Ascending aorta (tissue), 2 donors: ENCODE results near the gene UBE2K. TPM values are rescaled to one million over a fixed set of nuclear protein-coding genes. Genes with fewer than 3 reads are reported as not detected.

Experiments
- DNase-seq, 2 donors: peaks; one replicate each; pipeline ENCODE4 v3.0.0-alpha.2; 2019; ENCODE audit warnings: low spot score in 2 of 2
- H3K27ac ChIP-seq, 2 donors: fragments of 200-600 bp; sonication (generic); one replicate each; pipeline ENCODE4 v1.5.1; 2016 to 2017; ENCODE audit warnings: mild to moderate bottlenecking in 1 of 2
- H3K27me3 ChIP-seq: fragments of 200-600 bp; sonication (generic); one replicate; pipeline ENCODE4 v1.5.1; 2017
- H3K36me3 ChIP-seq, 2 donors: fragments of 200-600 bp; sonication (generic); one replicate each; pipeline ENCODE4 v1.5.1; 2016
- H3K4me1 ChIP-seq, 2 donors: fragments of 200-600 bp; sonication (generic); one replicate each; pipeline ENCODE4 v1.5.1; 2016 to 2017; ENCODE audit warnings: mild to moderate bottlenecking in 1 of 2
- H3K4me3 ChIP-seq, 2 donors: fragments of 200-600 bp; sonication (generic); one replicate each; pipeline ENCODE4 v1.5.1; 2016 to 2017; ENCODE audit warnings: mild to moderate bottlenecking in 1 of 2
- H3K9me3 ChIP-seq, 2 donors: fragments of 200-600 bp; sonication (generic); one replicate each; pipeline ENCODE4 v1.5.1; 2016
- intact Hi-C: fragments of 100-400 bp; cut with DNase I; formaldehyde crosslinking; loops from one replicate; pipeline ENCODE4 v1.15.1; 2023
- total RNA-seq: library from RNA; depleted of rRNA; stranded (reverse); fragments of >200 nt; gene quantifications from one replicate; pipeline ENCODE4 v1.1.0, GENCODE V29; 2016
- TF ChIP-seq, protein P1 (sequence below), 3 experiments: fragments of 200-600 bp in 2 of 3; fragments of 450-650 bp in 1 of 3; sonication (generic) in 2 of 3; IDR thresholded peaks; one replicate each; pipeline ENCODE4 v1.5.1; 2016 to 2019; ENCODE audit warnings: antibody characterized with exemption in 3 of 3, mild to moderate bottlenecking in 1 of 3, moderate library complexity in 1 of 3

UBE2K gene
- total RNA-seq, 1 donor from 2014 or later = 9.7 TPM

DNA sequence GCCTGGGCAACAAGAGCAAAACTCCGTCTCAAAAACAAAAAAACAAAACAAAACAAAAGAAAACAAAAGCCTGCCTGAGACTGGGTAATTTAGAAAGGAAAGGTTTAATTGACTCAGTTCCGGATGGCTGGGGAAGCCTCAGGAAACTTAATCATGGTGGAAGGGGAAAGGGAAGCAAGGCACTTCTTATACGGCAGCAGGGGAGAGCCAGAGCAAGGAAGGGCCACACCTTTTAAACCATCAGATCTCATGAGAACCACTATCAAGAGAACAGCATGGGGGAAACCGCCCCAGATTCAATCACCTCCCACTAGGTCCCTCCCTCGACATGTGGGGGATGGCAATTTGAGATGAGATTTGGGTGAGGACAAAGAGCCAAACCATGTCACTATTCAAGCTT lies 122.2 kb downstream of the UBE2K start:
- no peaks in the 10 kb centered on the region for H3K4me1 ChIP-seq
- H3K4me3 ChIP-seq = no peak overlapping the region
- DNase-seq = no peak
- intact Hi-C loops = loop anchor here (10.0 kb wide), 1 partner anchor 125 kb away; the partner anchor contains the start of gene UBE2K
- H3K27ac ChIP-seq = no peak overlapping the region
- no peaks in the 10 kb centered on the region for H3K27me3 ChIP-seq
- peaks cover 0 to 4% of the 10 kb centered on the region in 2 donors for H3K36me3 ChIP-seq
- TF ChIP-seq, protein P1, sequence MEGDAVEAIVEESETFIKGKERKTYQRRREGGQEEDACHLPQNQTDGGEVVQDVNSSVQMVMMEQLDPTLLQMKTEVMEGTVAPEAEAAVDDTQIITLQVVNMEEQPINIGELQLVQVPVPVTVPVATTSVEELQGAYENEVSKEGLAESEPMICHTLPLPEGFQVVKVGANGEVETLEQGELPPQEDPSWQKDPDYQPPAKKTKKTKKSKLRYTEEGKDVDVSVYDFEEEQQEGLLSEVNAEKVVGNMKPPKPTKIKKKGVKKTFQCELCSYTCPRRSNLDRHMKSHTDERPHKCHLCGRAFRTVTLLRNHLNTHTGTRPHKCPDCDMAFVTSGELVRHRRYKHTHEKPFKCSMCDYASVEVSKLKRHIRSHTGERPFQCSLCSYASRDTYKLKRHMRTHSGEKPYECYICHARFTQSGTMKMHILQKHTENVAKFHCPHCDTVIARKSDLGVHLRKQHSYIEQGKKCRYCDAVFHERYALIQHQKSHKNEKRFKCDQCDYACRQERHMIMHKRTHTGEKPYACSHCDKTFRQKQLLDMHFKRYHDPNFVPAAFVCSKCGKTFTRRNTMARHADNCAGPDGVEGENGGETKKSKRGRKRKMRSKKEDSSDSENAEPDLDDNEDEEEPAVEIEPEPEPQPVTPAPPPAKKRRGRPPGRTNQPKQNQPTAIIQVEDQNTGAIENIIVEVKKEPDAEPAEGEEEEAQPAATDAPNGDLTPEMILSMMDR (IDR thresholded peaks at IDR 0.05) = no peak
- H3K9me3 ChIP-seq = no peaks in the 10 kb centered on the region

DNA sequence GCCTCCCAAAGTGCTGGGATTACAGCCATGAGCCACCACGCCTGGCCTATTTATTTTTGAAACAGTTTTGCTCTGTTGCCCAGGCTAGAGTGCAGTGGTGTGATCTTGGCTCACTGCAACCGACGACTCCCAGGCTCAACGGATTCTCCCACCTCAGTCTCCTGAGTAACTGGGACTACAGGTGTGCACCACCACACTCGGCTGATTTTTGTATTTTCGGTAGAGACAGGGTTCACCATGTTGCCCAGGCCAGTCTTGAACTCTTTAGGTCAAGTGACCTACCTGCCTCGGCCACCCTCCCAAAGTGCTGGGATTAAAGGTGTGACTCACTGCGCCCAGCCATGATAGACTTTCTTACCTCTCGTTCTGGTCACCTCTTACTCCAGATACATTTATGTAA lies 124.0 kb downstream of the UBE2K start:
- H3K9me3 ChIP-seq = no peaks in the 10 kb centered on the region
- intact Hi-C loops = loop anchor here (10.0 kb wide), 1 partner anchor 127 kb away; the partner anchor contains the start of gene UBE2K
- no peaks in the 10 kb centered on the region for H3K4me1 ChIP-seq
- no peak overlapping the region for H3K4me3 ChIP-seq
- TF ChIP-seq, protein P1 (IDR thresholded peaks at IDR 0.05) = no peak
- peaks cover 2 to 4% of the 10 kb centered on the region in 2 donors for H3K36me3 ChIP-seq
- H3K27ac ChIP-seq = no peak overlapping the region
- H3K27me3 ChIP-seq = no peaks in the 10 kb centered on the region
- DNase-seq = no peak

DNA sequence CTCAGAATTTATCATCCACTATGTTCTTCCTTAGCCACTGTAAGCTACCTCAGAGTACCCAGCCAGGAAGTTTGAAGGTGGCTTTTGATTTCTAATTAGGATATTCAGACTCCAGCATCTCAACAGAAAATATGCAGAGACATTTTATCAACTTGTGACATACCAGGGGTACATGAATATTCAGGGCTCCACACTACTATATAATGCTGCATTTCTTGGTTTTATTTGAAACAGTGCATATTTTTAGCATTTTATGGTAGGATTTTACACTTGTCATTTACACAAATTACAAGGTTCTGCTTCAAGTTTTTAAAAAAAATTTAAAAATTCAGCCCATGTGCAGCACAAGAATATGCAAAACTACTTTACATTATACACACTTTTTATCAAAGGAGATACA lies 124.7 kb downstream of the UBE2K start:
- peaks cover 5 to 6% of the 10 kb centered on the region in 2 donors for H3K36me3 ChIP-seq
- H3K27me3 ChIP-seq = no peaks in the 10 kb centered on the region
- intact Hi-C loops = loop anchor here (10.0 kb wide), 1 partner anchor 128 kb away; the partner anchor contains the start of gene UBE2K
- no peak overlapping the region for H3K27ac ChIP-seq
- no peaks in the 10 kb centered on the region for H3K9me3 ChIP-seq
- DNase-seq = no peak
- no peaks in the 10 kb centered on the region for H3K4me1 ChIP-seq
- TF ChIP-seq, protein P1 (IDR thresholded peaks at IDR 0.05) = no peak
- H3K4me3 ChIP-seq = no peak overlapping the region

DNA sequence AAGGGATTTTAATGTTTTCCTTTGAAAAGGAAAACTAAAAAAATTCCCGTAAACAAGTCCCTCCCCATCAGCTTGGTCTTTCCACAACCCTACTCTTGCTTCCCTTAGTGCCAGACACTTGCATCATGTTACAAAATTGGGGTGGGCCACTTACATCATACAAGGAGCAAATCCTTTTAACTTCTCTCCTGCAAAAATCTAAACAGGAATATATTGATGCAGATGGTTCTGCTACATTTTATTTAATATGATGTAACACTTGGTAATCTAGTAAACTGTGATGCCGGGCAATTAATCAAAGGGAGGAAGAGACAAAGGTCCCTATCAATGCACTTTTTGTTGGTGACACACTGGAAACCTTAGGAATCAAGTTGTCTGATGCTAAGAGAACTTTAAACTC lies 125.3 kb downstream of the UBE2K start:
- H3K27me3 ChIP-seq = no peaks in the 10 kb centered on the region
- H3K36me3 ChIP-seq = peaks cover 6 to 11% of the 10 kb centered on the region in 2 donors
- TF ChIP-seq, protein P1 (IDR thresholded peaks at IDR 0.05) = no peak
- DNase-seq = no peak
- intact Hi-C loops = loop anchor here (10.0 kb wide), 1 partner anchor 128 kb away; the partner anchor contains the start of gene UBE2K
- no peaks in the 10 kb centered on the region for H3K9me3 ChIP-seq
- H3K4me3 ChIP-seq = no peak overlapping the region
- H3K4me1 ChIP-seq = no peaks in the 10 kb centered on the region
- no peak overlapping the region for H3K27ac ChIP-seq

DNA sequence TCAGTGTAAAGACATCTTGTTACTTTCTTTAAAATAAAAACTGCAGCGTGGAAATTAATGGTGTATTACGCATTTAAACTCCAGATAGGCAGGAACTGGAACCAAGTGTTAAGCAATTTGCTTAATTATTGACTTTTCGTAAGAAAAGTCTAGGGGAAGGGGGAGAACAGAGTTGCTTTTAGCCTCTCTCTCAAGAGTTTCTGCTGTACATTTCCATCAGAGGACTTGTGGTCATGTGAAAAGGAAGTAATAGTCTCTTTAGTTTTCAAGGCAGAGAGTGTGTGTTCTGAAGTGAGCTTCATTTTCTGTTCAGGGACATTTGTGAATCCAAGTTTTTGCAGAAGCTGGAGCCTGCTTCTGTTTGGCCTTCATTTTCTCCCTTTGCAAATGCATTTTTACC lies 127.2 kb downstream of the UBE2K start:
- Histone ChIP-seq H3K9me3 (no peaks in the 10 kb centered on the region), H3K4me1 (no peaks in the 10 kb centered on the region), H3K4me3 (no peak overlapping the region), H3K27ac (no peak overlapping the region), H3K36me3 (peaks cover 6 to 24% of the 10 kb centered on the region in 2 donors), H3K27me3 (no peaks in the 10 kb centered on the region)
- TF ChIP-seq, protein P1 (IDR thresholded peaks at IDR 0.05) = no peak
- DNase-seq = no peak
- intact Hi-C loops = loop anchor here (10.0 kb wide), 1 partner anchor 130 kb away; the partner anchor contains the start of gene UBE2K
